Gastroesophageal sphincter (tissue), 4 donors: ENCODE data around the gene SLC30A7. TPM values are rescaled to one million over a fixed set of nuclear protein-coding genes. Genes with fewer than 3 reads are reported as not detected.

Experiments
- ATAC-seq: fragments of 150-250 bp; one replicate; pipeline ENCODE4 v1.9.1; 2016; ENCODE audit warnings: mild to moderate bottlenecking, moderate library complexity
- H3K27ac ChIP-seq, 4 donors: fragments of 200-600 bp; sonication (generic) in 3 of 4; 1 replicate in 3 of 4; 2 replicates in 1 of 4; pipeline ENCODE4 v1.5.1; 2016 to 2019
- H3K27me3 ChIP-seq: fragments of 200-600 bp; sonication (generic); one replicate; pipeline ENCODE4 v1.5.1; 2019
- H3K36me3 ChIP-seq, 2 donors: fragments of 200-600 bp; sonication (generic); one replicate each; pipeline ENCODE4 v1.5.1; 2019; ENCODE audit warnings: control low read depth in 1 of 2
- H3K4me1 ChIP-seq, 3 donors: fragments of 200-600 bp; sonication (generic); 1 replicate in 2 of 3; 2 replicates in 1 of 3; pipeline ENCODE4 v1.5.1; 2016 to 2019; ENCODE audit warnings: control low read depth in 2 of 3
- H3K4me3 ChIP-seq, 2 donors: fragments of 200-600 bp; sonication (generic); one replicate each; pipeline ENCODE4 v1.5.1; 2019; ENCODE audit warnings: mild to moderate bottlenecking in 1 of 2, moderate library complexity in 1 of 2
- H3K9me3 ChIP-seq, 3 donors: fragments of 200-600 bp; sonication (generic); one replicate each; pipeline ENCODE4 v1.5.1; 2017 to 2019; ENCODE audit warnings: control low read depth in 2 of 3
- EP300 ChIP-seq: sonication (generic); formaldehyde crosslinking; IDR thresholded peaks from one replicate; pipeline ENCODE4 v1.6.1; 2017; ENCODE audit warnings: antibody characterized with exemption, mild to moderate bottlenecking
- POLR2A ChIP-seq, 2 donors: fragments of 450-650 bp; IDR thresholded peaks; one replicate each; pipeline ENCODE4 v1.6.1; 2017; ENCODE audit warnings: antibody characterized with exemption in 2 of 2, mild to moderate bottlenecking in 2 of 2, moderate library complexity in 1 of 2
- POLR2AphosphoS5 ChIP-seq: sonication (generic); formaldehyde crosslinking; IDR thresholded peaks from one replicate; pipeline ENCODE4 v1.6.1; 2017; ENCODE audit warnings: antibody characterized with exemption
- WGBS, 2 donors: methylation state at CpG; one replicate each; pipeline ENCODE4 v1.1.5; 2018; ENCODE audit warnings: low coverage in 1 of 2; 5-methylcytosine and 5-hydroxymethylcytosine counted together
- total RNA-seq, 4 donors: library from RNA; depleted of rRNA; stranded (reverse); fragments of >200 nt; gene quantifications; one replicate each; pipeline ENCODE4 v1.1.0, GENCODE V29; 2016
- TF ChIP-seq, protein P1 (sequence below), 4 experiments: fragments of 200-600 bp in 2 of 4; fragments of 450-650 bp in 2 of 4; sonication (generic) in 1 of 4; IDR thresholded peaks; one replicate each; pipeline ENCODE4 v1.5.1; 2017 to 2019; ENCODE audit warnings: antibody characterized with exemption in 4 of 4, mild to moderate bottlenecking in 2 of 4, moderate library complexity in 2 of 4

The SLC30A7 gene
- total RNA-seq, 4 donors from 2014 or later, result 11.2 to 19.8 (median 17.1) TPM

DNA sequence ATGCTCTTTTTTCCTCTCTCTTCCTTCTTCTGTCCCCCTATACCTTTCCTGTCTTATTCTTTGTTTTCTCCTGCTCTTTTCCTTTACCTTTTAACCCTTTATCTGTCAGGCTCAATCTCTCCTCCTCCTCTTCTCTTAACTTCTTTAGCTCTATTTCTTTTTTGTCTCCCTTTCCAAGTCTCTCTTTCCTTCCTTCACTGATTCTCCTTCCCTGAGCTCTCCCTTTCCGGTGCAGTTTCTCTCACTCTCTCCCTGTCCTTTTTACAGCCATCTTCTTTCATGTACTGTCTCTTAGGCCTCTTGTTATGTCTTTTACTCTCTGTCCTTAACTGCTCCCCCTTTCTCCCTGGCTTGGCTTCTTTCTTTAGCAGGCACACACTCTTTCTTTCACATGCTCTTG, 12.0 kb downstream of the SLC30A7 start:
- Histone ChIP-seq H3K4me3 (no peak overlapping the region), H3K36me3 (peaks cover 0 to 75% of the 10 kb centered on the region in 2 donors), H3K4me1 (no peaks in the 10 kb centered on the region), H3K9me3 (no peaks in the 10 kb centered on the region), H3K27me3 (no peaks in the 10 kb centered on the region), H3K27ac (no peak overlapping the region)
- TF ChIP-seq POLR2A (IDR thresholded peaks at IDR 0.05) (no peak), POLR2AphosphoS5 (no peak), EP300 (no peak)
- TF ChIP-seq, protein P1, sequence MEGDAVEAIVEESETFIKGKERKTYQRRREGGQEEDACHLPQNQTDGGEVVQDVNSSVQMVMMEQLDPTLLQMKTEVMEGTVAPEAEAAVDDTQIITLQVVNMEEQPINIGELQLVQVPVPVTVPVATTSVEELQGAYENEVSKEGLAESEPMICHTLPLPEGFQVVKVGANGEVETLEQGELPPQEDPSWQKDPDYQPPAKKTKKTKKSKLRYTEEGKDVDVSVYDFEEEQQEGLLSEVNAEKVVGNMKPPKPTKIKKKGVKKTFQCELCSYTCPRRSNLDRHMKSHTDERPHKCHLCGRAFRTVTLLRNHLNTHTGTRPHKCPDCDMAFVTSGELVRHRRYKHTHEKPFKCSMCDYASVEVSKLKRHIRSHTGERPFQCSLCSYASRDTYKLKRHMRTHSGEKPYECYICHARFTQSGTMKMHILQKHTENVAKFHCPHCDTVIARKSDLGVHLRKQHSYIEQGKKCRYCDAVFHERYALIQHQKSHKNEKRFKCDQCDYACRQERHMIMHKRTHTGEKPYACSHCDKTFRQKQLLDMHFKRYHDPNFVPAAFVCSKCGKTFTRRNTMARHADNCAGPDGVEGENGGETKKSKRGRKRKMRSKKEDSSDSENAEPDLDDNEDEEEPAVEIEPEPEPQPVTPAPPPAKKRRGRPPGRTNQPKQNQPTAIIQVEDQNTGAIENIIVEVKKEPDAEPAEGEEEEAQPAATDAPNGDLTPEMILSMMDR (IDR thresholded peaks at IDR 0.05), result no peak
- WGBS, 2 donors, result 100% methylated on average over 1 of the region's 1 CpG
- ATAC-seq, result no peak

DNA sequence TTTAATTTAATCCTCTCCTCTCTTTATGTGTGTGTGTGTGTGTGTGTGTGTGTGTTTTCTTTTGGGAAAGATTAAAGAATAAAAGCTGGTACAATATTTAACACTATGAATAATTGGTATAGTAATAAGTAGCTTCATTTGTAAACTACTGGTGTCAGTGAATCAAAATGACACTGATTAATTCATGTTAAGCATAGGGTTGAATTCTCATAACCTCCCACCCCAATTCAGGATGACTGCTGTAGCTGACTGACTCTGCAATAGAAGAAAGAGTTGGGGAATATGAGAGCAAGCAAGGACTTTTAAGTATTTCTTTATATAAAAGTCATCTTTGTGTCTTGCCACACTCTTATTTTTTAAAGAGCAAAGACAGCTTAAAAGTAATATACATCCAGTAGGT, 13.1 kb downstream of the SLC30A7 start:
- Histone ChIP-seq H3K4me3 (no peak overlapping the region), H3K4me1 (no peaks in the 10 kb centered on the region), H3K36me3 (peaks cover 0 to 86% of the 10 kb centered on the region in 2 donors), H3K27me3 (no peaks in the 10 kb centered on the region), H3K27ac (no peak overlapping the region), H3K9me3 (no peaks in the 10 kb centered on the region)
- ATAC-seq, result no peak
- no peak for TF ChIP-seq POLR2AphosphoS5
- no peak for TF ChIP-seq POLR2A (IDR thresholded peaks at IDR 0.05)
- no peak for TF ChIP-seq EP300
- TF ChIP-seq, protein P1 (IDR thresholded peaks at IDR 0.05), result no peak

DNA sequence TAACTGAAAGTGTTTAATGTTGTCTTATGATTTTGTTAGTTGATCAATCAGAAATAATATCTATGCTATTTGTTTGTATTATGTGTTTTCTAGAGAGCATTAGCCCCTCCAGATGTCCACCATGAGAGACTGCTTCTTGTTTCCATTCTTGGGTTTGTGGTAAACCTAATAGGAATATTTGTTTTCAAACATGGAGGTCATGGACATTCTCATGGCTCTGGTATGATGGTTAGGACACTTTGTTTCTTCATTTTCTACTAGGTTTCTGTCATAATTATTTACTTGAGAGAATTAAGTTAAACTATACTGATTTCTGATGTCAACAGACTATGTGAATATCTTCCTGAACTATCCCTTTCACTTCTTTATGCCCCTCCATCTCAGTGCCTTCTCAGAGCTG, 16.1 kb downstream of the SLC30A7 start:
- Histone ChIP-seq H3K4me1 (no peaks in the 10 kb centered on the region), H3K36me3 (peaks cover 0 to 91% of the 10 kb centered on the region in 2 donors)

DNA sequence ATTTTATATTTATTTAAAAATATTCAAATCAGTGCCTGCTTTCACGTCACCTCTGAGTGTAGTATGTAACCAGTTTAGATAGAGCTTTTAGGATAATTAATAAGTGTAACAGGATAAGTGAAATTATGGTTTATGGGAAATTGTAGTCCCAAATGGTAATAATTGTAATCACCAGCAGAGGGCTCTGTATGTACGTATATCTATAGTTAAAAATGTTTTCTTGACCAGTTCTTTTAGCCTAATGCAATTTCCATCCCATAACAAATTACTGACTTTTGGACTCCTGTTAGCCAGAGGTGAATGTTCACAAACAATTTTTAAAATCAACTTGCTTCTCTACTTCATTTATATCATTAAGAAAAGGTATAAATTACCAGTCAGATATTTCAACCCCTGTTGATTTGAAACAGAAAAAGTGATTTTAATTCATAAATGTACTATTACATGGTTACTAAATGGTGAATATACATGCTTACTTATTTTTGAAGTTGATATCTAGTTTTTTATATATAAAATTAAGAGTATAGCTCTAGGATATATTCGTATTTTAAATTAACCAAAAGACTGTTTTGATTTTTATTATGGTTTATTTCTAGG, 25.3 kb downstream of the SLC30A7 start:
- WGBS, 2 donors, result 37 to 40% methylated on average over 3 of the region's 3 CpGs
- TF ChIP-seq, protein P1 (IDR thresholded peaks at IDR 0.05), result peak; percentile 57 to 76 (median 68)
- TF ChIP-seq POLR2A (IDR thresholded peaks at IDR 0.05) (no peak), POLR2AphosphoS5 (no peak)
- H3K36me3 ChIP-seq, result peaks cover 2 to 68% of the 10 kb centered on the region in 2 donors
- no peaks in the 10 kb centered on the region for H3K27me3 ChIP-seq
- no peaks in the 10 kb centered on the region for H3K4me1 ChIP-seq
- ATAC-seq, result no peak
- no peaks in the 10 kb centered on the region for H3K9me3 ChIP-seq
- no peak overlapping the region for H3K27ac ChIP-seq
- no peak overlapping the region for H3K4me3 ChIP-seq

More for the DNA sequence above, 16.1 kb downstream of the SLC30A7 start:
- no peaks in the 10 kb centered on the region for H3K9me3 ChIP-seq
- no peak overlapping the region for H3K4me3 ChIP-seq
- TF ChIP-seq POLR2A (IDR thresholded peaks at IDR 0.05) (no peak), POLR2AphosphoS5 (no peak), EP300 (no peak)
- TF ChIP-seq, protein P1 (IDR thresholded peaks at IDR 0.05), result no peak
- ATAC-seq, result no peak
- H3K27me3 ChIP-seq, result no peaks in the 10 kb centered on the region
- H3K27ac ChIP-seq, result no peak overlapping the region

DNA sequence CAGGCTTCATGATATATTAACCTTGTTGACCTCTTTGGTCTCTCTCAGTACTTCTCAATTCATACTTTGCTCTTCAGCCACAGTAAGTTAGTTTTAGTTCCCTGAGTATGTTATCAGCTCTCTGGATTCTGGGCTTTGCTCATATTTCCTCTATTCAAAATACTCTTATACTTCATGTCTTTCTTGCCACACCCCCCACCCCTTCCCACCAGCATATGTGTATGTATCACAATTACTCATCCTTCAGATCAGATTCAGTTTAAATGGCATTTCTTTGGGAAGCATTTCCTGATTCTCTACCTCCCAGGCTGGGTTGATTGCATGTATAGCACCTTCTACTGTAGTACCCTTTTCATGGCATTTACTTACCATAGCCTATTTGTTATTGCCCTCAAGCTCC, 28.3 kb downstream of the SLC30A7 start:
- Histone ChIP-seq H3K9me3 (no peaks in the 10 kb centered on the region), H3K4me3 (no peak overlapping the region), H3K27me3 (no peaks in the 10 kb centered on the region), H3K4me1 (no peaks in the 10 kb centered on the region), H3K36me3 (peaks cover 2 to 47% of the 10 kb centered on the region in 2 donors), H3K27ac (no peak overlapping the region)
- no peak for TF ChIP-seq POLR2A (IDR thresholded peaks at IDR 0.05)
- no peak for TF ChIP-seq POLR2AphosphoS5
- TF ChIP-seq, protein P1 (IDR thresholded peaks at IDR 0.05), result no peak
- no peak for TF ChIP-seq EP300
- ATAC-seq, result no peak
